H1 (cell line): Measurements from ENCODE around the gene FPR2. TPM values are rescaled to one million over a fixed set of nuclear protein-coding genes. Genes with fewer than 3 reads are reported as not detected.
A peak's percentile ranks its signal among the peaks of the same experiment; 100 is the strongest.

Source experiments
- CTCF ChIA-PET: fragments of 300-600 bp; sonication (Branson Sonifier 250); formaldehyde crosslinking; loops from one replicate; lab custom pipeline; 2021; ENCODE audit not compliant: partially characterized antibody; lab: Charles Lee
- POLR2A ChIA-PET: fragments of 300-600 bp; sonication (Branson Sonifier 250); formaldehyde crosslinking; loops from one replicate; lab custom pipeline; 2021; ENCODE audit warnings: inconsistent platforms; ENCODE audit not compliant: partially characterized antibody; lab: Charles Lee
- DNase-seq, 2 experiments: peaks; one replicate each; pipeline versions ENCODE4 v3.0.0 to v3.0.0-alpha.2; 2010 to 2022; ENCODE audit warnings: low spot score in 2 of 2, low read depth in 1 of 2, mixed read lengths in 1 of 2
- FAIRE-seq: peaks from 2 replicates; lab custom pipeline; 2011; peaks lifted over from hg19 to GRCh38; lab: Jason Lieb, UNC
- H2AFZ ChIP-seq: 2 replicates; pipeline ENCODE4 v1.8.1; 2012; ENCODE audit warnings: low read length, inconsistent platforms
- H2AK5ac ChIP-seq: 2 replicates; pipeline ENCODE4 v1.6.1; 2013; ENCODE audit warnings: low read depth, low read length
- H2BK120ac ChIP-seq: replicated peaks from 2 replicates; pipeline ENCODE3; 2013; ENCODE audit warnings: low read depth, low read length, inconsistent platforms
- H2BK12ac ChIP-seq: 2 replicates; pipeline ENCODE4 v1.6.1; 2013; ENCODE audit warnings: low read depth, low read length
- H2BK15ac ChIP-seq: 2 replicates; pipeline ENCODE4 v1.6.1; 2013; ENCODE audit warnings: low read length
- H2BK20ac ChIP-seq: 2 replicates; pipeline ENCODE4 v1.6.1; 2013; ENCODE audit warnings: low read length
- H2BK5ac ChIP-seq: 2 replicates; pipeline ENCODE4 v1.6.1; 2013; ENCODE audit warnings: low read depth, low read length
- H3K14ac ChIP-seq: 2 replicates; pipeline ENCODE4 v1.6.1; 2013; ENCODE audit warnings: inconsistent platforms; ENCODE audit not compliant: insufficient read length
- H3K18ac ChIP-seq: 2 replicates; pipeline ENCODE4 v1.6.1; 2013; ENCODE audit warnings: low read length; ENCODE audit errors: extremely low read depth
- H3K23ac ChIP-seq: 2 replicates; pipeline ENCODE4 v1.6.1; 2013; ENCODE audit warnings: inconsistent platforms; ENCODE audit not compliant: insufficient read length
- H3K23me2 ChIP-seq: 2 replicates; pipeline ENCODE4 v1.6.1; 2013; ENCODE audit warnings: low read depth, low read length
- H3K27ac ChIP-seq: 2 replicates; pipeline ENCODE4 v1.6.1; 2011; ENCODE audit warnings: low read depth, low read length, inconsistent platforms
- H3K27me3 ChIP-seq, 4 experiments: replicated peaks in 1 of 4; 1 replicate in 1 of 4; 2 replicates in 3 of 4; pipeline versions ENCODE4 v1.6.1 to v1.8.1; 2011 to 2013; ENCODE audit warnings: low read length in 3 of 4, mild to moderate bottlenecking in 3 of 4, inconsistent platforms in 2 of 4, mixed read lengths in 2 of 4, moderate library complexity in 1 of 4; ENCODE audit not compliant: control insufficient read depth in 3 of 4, insufficient read depth in 3 of 4; ENCODE audit errors: extremely low read depth in 1 of 4
- H3K36me3 ChIP-seq, 4 experiments: 2 replicates each; pipeline versions ENCODE4 v1.6.1 to v1.8.1; 2011 to 2013; ENCODE audit warnings: mild to moderate bottlenecking in 4 of 4, low read length in 3 of 4, moderate library complexity in 2 of 4, control low read depth in 1 of 4, inconsistent platforms in 1 of 4; ENCODE audit not compliant: insufficient read depth in 4 of 4, control insufficient read depth in 2 of 4
- H3K4ac ChIP-seq: replicated peaks from 2 replicates; pipeline ENCODE3; 2013; ENCODE audit warnings: low read length, low read depth, mixed read lengths, inconsistent platforms; ENCODE audit not compliant: insufficient read length
- H3K4me1 ChIP-seq, 4 experiments: replicated peaks in 1 of 4; 1 replicate in 1 of 4; 2 replicates in 3 of 4; pipeline versions ENCODE4 v1.6.1 to v1.8.1; 2011 to 2013; ENCODE audit warnings: low read length in 3 of 4, inconsistent platforms in 2 of 4, mixed read lengths in 1 of 4; ENCODE audit not compliant: insufficient read depth in 4 of 4, control insufficient read depth in 3 of 4
- H3K4me2 ChIP-seq, 2 experiments: 2 replicates each; pipeline versions ENCODE4 v1.6.1 to v1.8.1; 2011 to 2013; ENCODE audit warnings: low read depth in 2 of 2, low read length in 2 of 2, control low read depth in 1 of 2, inconsistent platforms in 1 of 2, mild to moderate bottlenecking in 1 of 2; ENCODE audit not compliant: insufficient read depth in 1 of 2
- H3K4me3 ChIP-seq, 4 experiments: fragments of 200-600, 300-600 bp in 1 of 4; sonication (generic), shearing (Covaris generic), sonication (Bioruptor Twin) in 1 of 4; 2 replicates each; pipeline versions ENCODE4 v1.5.1 to v1.8.1; 2011 to 2016; ENCODE audit warnings: low read length in 4 of 4, low read depth in 3 of 4, control low read depth in 2 of 4, inconsistent platforms in 2 of 4, mild to moderate bottlenecking in 2 of 4, mixed read lengths in 1 of 4, moderate library complexity in 1 of 4; ENCODE audit not compliant: insufficient read depth in 2 of 4; ENCODE audit errors: extremely low read depth in 1 of 4
- H3K56ac ChIP-seq: replicated peaks from 2 replicates; pipeline ENCODE3; 2013; ENCODE audit warnings: low read depth, mild to moderate bottlenecking, mixed read lengths, low read length, inconsistent platforms; ENCODE audit not compliant: insufficient read length
- H3K79me1 ChIP-seq: 2 replicates; pipeline ENCODE4 v1.6.1; 2013; ENCODE audit warnings: low read depth, low read length, control low read depth
- H3K79me2 ChIP-seq, 2 experiments: 2 replicates each; pipeline versions ENCODE4 v1.6.1 to v1.8.1; 2012 to 2013; ENCODE audit warnings: low read length in 2 of 2, mild to moderate bottlenecking in 2 of 2, inconsistent platforms in 1 of 2; ENCODE audit not compliant: insufficient read depth in 2 of 2, control insufficient read depth in 1 of 2
- H3K9ac ChIP-seq, 4 experiments: replicated peaks in 1 of 4; 1 replicate in 1 of 4; 2 replicates in 3 of 4; pipeline versions ENCODE4 v1.6.1 to v1.8.1; 2011 to 2013; ENCODE audit warnings: low read depth in 3 of 4, low read length in 3 of 4, control low read depth in 2 of 4, mild to moderate bottlenecking in 2 of 4, moderate library complexity in 2 of 4, inconsistent platforms in 1 of 4; ENCODE audit errors: extremely low read depth in 1 of 4
- H3K9me3 ChIP-seq, 2 experiments: 2 replicates each; pipeline versions ENCODE4 v1.6.1 to v1.8.1; 2012 to 2013; ENCODE audit warnings: mild to moderate bottlenecking in 2 of 2, moderate library complexity in 2 of 2, control low read depth in 1 of 2, inconsistent platforms in 1 of 2, low read depth in 1 of 2, low read length in 1 of 2, mixed read lengths in 1 of 2; ENCODE audit not compliant: insufficient read depth in 2 of 2
- H4K20me1 ChIP-seq, 2 experiments: replicated peaks in 1 of 2; 2 replicates each; pipeline versions ENCODE3 to v1.8.1; 2011 to 2013; ENCODE audit warnings: inconsistent platforms in 2 of 2, low read length in 2 of 2, mild to moderate bottlenecking in 1 of 2; ENCODE audit not compliant: insufficient read depth in 2 of 2, control insufficient read depth in 1 of 2
- H4K5ac ChIP-seq: 2 replicates; pipeline ENCODE4 v1.6.1; 2013; ENCODE audit warnings: low read length, low read depth, mixed read lengths, inconsistent platforms; ENCODE audit not compliant: insufficient read length
- H4K8ac ChIP-seq: 2 replicates; pipeline ENCODE4 v1.8.0; 2013; ENCODE audit warnings: mild to moderate bottlenecking, moderate library complexity, low read length, inconsistent platforms; ENCODE audit not compliant: insufficient read depth; ENCODE audit errors: extremely low read depth
- H4K91ac ChIP-seq: replicated peaks from 2 replicates; pipeline ENCODE3; 2013; ENCODE audit warnings: low read length, mixed read lengths, inconsistent platforms; ENCODE audit not compliant: insufficient read length
- BRCA1 ChIP-seq: IDR thresholded peaks from 2 replicates; pipeline ENCODE4 v1.6.1; 2012; ENCODE audit warnings: low read depth, low read length, improper control_type of control experiment
- CBX5 ChIP-seq: fragments of 300-800, 300-1000 bp; sonication (generic); IDR thresholded peaks from 2 replicates; pipeline ENCODE4 v1.7.1; 2016; ENCODE audit warnings: antibody characterized with exemption, low read length, low read depth
- CEBPB ChIP-seq: IDR thresholded peaks from 2 replicates; pipeline ENCODE4 v1.6.1; 2012; ENCODE audit warnings: low read depth, low read length
- GABPA ChIP-seq: IDR thresholded peaks from 2 replicates; pipeline ENCODE4 v1.6.1; 2011; ENCODE audit warnings: mild to moderate bottlenecking, low read length, moderate library complexity, borderline replicate concordance; ENCODE audit not compliant: insufficient read depth
- RAD21 ChIP-seq, 2 experiments: IDR thresholded peaks in 1 of 2; conservative IDR thresholded peaks in 1 of 2; 2 replicates each; pipeline ENCODE4 v1.6.1; 2011; ENCODE audit warnings: low read depth in 2 of 2, low read length in 2 of 2, improper control_type of control experiment in 1 of 2, inconsistent platforms in 1 of 2, mild to moderate bottlenecking in 1 of 2, moderate library complexity in 1 of 2
- SP1 ChIP-seq: IDR thresholded peaks from 2 replicates; pipeline ENCODE4 v1.6.1; 2011; ENCODE audit warnings: low read depth, low read length
- TBP ChIP-seq: IDR thresholded peaks from 2 replicates; pipeline ENCODE4 v1.6.1; 2011; ENCODE audit warnings: low read depth, low read length, improper control_type of control experiment
- TEAD4 ChIP-seq: IDR thresholded peaks from 2 replicates; pipeline ENCODE4 v1.6.1; 2012; ENCODE audit warnings: low read depth, low read length, inconsistent platforms, mixed read lengths
- WGBS, 2 experiments: shearing (Covaris generic) in 1 of 2; methylation state at CpG; one replicate each; pipeline versions ENCODE4 v1.1.6 to v1.1.7; 2013 to 2015; ENCODE audit warnings: low lambda C conversion rate in 2 of 2, mixed read lengths in 2 of 2, inconsistent platforms in 1 of 2, low coverage in 1 of 2, missing lambda C conversion rate in 1 of 2; ENCODE audit not compliant: insufficient replicate concordance in 2 of 2, insufficient coverage in 1 of 2, insufficient read length in 1 of 2; ENCODE audit errors: extremely low coverage in 1 of 2, missing lambda C conversion rate in 1 of 2; 5-methylcytosine and 5-hydroxymethylcytosine counted together
- polyA plus RNA-seq, 7 experiments: library from polyadenylated mRNA; depleted of rRNA in 3 of 7; stranded (reverse) in 5 of 7; unstranded in 2 of 7; fragments of >200 nt in 5 of 7; fragments of 200-250 nt in 2 of 7; gene quantifications; 1 replicate in 5 of 7; 2 replicates in 1 of 7; 4 replicates in 1 of 7; pipeline versions ENCODE4 v1.2.1 to v1.2.3, GENCODE V29; 2011 to 2013; ENCODE audit warnings: missing spikeins in 2 of 7, mixed read lengths in 2 of 7
- total RNA-seq: library from RNA; stranded (reverse); fragmentation: NEBNext Ultra II Directional; extraction: Animal tissue kit (Norgen Biotek cat#: 25700); gene quantifications from 2 replicates; pipeline ENCODE4 v1.2.1, GENCODE V29; 2021
- TF ChIP-seq, protein P1 (sequence below): IDR thresholded peaks from 2 replicates; pipeline ENCODE4 v1.6.1; 2011; ENCODE audit warnings: low read depth, mild to moderate bottlenecking, low read length; ENCODE audit not compliant: insufficient read depth
- TF ChIP-seq, protein P2 (sequence below): IDR thresholded peaks from 2 replicates; pipeline ENCODE4 v1.6.1; 2011; ENCODE audit warnings: low read length, improper control_type of control experiment

FPR2 gene
- total and polyA plus RNA-seq, 2 of the 8 experiments (the other 6 are each of a cell fraction or from before 2014, with no cell fraction given), result 0.17 TPM; not detected in 1

DNA sequence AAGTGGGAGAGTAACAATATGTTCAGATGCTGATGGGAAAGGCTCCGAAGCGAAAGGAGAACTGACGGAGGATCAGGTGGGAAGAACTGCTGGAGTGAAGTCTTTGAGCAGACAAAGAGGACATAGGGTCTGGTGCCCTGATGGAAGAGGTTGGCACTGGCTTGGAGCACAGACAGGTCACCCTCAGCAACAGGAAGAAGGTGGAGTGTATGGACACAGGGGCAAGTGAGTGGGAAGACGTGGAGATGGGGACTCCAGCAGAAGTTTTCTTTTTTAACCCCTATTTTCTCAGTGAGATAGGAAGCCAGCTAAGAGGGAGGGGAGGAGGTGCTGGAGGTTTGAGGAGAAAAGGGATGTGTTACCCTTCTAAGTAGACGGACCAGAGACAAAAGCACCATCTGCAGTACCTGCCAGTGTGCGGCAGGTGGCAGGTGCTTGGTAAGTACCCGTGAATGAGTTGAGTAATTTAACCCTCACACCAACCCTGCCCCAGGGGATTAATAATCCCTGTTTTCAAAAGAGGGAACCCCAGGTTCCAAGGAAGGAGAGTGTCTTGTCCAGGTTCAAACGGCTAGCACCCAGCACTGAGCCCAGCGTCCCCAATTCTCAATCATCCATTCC, 48.4 kb upstream of the FPR2 start:
- no peak overlapping the region for H3K27ac ChIP-seq
- H2BK120ac ChIP-seq, result no peak overlapping the region
- no peaks in the 10 kb centered on the region for H3K36me3 ChIP-seq
- peak; percentile 79 for FAIRE-seq
- no peak overlapping the region for H2BK20ac ChIP-seq
- no peaks in the 10 kb centered on the region for H3K9me3 ChIP-seq
- H2BK12ac ChIP-seq, result no peak overlapping the region; the same call in 1 of the 2 replicates
- H2AK5ac ChIP-seq, result no peak overlapping the region; the same call in 1 of the 2 replicates
- H3K4me3 ChIP-seq, result no peak overlapping the region
- no peak overlapping the region for H2BK5ac ChIP-seq
- no peak overlapping the region for H3K4me2 ChIP-seq
- no peak overlapping the region for H3K9ac ChIP-seq
- H3K4me1 ChIP-seq, result 0 out of 7 replicates have a peak, but pooled peaks cover 0 to 2% (median 0%) of the 10 kb centered on the region in 4 experiments
- 43% methylated on average over 9 of the region's 9 CpGs; no CpG with 5 or more reads in 1 of the 2 experiments for WGBS, 2 experiments
- peak; percentile 51 to 57 for DNase-seq
- H4K8ac ChIP-seq, result no peak overlapping the region; the same call in 1 of the 2 replicates
- no peak overlapping the region for H2AFZ ChIP-seq
- H3K4ac ChIP-seq, result no peak overlapping the region
- H3K79me1 ChIP-seq, result no peaks in the 10 kb centered on the region
- no peak overlapping the region for H3K18ac ChIP-seq
- H3K56ac ChIP-seq, result no peak overlapping the region
- no peak overlapping the region for H3K14ac ChIP-seq
- no peaks in the 10 kb centered on the region for H4K20me1 ChIP-seq
- no peak overlapping the region for H4K91ac ChIP-seq
- ChIA-PET POLR2A (no interaction called here), CTCF (interaction anchor here (0.5 to 2.7 kb wide), 7 partner anchors 8 to 65 kb away, joined by 3 to 13 read pairs (median 3); no protein-coding TSS in a partner anchor)
- H3K23ac ChIP-seq, result no peak overlapping the region
- peaks cover 0 to 3% (median 0%) of the 10 kb centered on the region in 4 experiments; a peak in 4 of 7 replicates for H3K27me3 ChIP-seq
- H3K79me2 ChIP-seq, result no peaks in the 10 kb centered on the region
- H4K5ac ChIP-seq, result no peak overlapping the region
- H2BK15ac ChIP-seq, result no peak overlapping the region
- H3K23me2 ChIP-seq, result peaks cover 2% of the 10 kb centered on the region; the same call in 1 of the 2 replicates
- TF ChIP-seq, protein P1, sequence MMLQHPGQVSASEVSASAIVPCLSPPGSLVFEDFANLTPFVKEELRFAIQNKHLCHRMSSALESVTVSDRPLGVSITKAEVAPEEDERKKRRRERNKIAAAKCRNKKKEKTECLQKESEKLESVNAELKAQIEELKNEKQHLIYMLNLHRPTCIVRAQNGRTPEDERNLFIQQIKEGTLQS, result no peak
- TF ChIP-seq RAD21 (IDR thresholded peaks at IDR 0.05 in 1 of 2, conservative IDR thresholded peaks at IDR 0.05 in 1 of 2; ENCODE audit: low read depth in 2 of 2, low read length in 2 of 2), result peak; percentile 65 to 73
- no peak for TF ChIP-seq TEAD4
- TF ChIP-seq, protein P2, sequence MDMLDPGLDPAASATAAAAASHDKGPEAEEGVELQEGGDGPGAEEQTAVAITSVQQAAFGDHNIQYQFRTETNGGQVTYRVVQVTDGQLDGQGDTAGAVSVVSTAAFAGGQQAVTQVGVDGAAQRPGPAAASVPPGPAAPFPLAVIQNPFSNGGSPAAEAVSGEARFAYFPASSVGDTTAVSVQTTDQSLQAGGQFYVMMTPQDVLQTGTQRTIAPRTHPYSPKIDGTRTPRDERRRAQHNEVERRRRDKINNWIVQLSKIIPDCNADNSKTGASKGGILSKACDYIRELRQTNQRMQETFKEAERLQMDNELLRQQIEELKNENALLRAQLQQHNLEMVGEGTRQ, result no peak
- TF ChIP-seq TBP, result no peak
- TF ChIP-seq CEBPB, result peak; percentile 49; the same call in 1 of the 2 replicates
- no peak for TF ChIP-seq BRCA1
- no peak for TF ChIP-seq SP1
- TF ChIP-seq GABPA, result no peak
- TF ChIP-seq CBX5, result no peak
